ENCODE data around the gene RLBP1.

The RLBP1 gene

DNA sequence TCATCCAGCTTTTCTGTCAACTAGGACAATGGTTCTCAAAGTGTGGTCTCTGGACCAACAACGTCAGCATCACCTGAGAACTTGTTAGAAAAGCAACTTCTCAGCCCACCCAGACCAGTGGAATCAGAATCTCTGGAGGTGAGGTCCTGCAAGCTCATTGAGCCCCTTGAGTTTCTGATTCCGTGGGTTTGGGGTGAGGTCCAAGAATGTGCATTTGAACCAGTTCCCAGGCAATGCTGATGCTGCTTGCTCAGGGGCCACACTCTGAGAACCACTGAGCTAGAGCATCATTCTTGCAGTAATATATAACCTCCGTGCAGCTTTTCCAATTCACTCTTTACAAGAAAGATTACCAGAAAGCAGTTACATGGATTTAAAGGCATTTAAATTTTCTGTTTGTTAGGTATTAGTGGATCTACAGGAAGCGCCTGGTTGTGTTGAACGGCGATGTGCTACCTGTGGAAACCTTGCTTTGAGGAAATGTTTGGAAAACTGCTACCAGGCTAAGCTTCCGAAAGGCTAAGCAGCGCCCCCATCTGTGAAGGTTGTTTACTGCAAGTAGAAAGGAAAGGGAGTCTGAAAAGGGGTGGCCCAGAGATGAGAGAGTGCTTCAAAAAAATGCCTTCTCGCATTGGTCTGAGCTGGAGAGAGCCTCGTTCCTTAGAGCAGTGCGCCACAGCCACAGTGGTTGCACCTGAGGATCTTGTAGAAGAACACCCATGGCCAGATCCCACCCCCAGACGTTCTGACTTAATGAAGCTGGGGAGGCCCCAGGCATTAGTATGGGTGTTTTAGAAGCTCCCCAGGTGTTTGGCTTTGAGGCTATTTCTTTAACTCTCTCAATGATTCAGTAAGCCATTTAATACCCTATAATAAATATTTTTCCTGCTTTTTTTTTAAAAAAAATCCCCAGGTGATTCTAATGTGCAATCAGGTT is 50.0 kb downstream of the RLBP1 start:
- TF ChIP-seq, protein P1, sequence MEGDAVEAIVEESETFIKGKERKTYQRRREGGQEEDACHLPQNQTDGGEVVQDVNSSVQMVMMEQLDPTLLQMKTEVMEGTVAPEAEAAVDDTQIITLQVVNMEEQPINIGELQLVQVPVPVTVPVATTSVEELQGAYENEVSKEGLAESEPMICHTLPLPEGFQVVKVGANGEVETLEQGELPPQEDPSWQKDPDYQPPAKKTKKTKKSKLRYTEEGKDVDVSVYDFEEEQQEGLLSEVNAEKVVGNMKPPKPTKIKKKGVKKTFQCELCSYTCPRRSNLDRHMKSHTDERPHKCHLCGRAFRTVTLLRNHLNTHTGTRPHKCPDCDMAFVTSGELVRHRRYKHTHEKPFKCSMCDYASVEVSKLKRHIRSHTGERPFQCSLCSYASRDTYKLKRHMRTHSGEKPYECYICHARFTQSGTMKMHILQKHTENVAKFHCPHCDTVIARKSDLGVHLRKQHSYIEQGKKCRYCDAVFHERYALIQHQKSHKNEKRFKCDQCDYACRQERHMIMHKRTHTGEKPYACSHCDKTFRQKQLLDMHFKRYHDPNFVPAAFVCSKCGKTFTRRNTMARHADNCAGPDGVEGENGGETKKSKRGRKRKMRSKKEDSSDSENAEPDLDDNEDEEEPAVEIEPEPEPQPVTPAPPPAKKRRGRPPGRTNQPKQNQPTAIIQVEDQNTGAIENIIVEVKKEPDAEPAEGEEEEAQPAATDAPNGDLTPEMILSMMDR (conservative IDR thresholded peaks at IDR 0.05; ENCODE audit: low read depth, low read length), result peak; percentile 85
- H3K4me3 ChIP-seq (ENCODE audit: low read length), result no peak overlapping the region
- no peak for DNase-seq (ENCODE audit: low read depth)

DNA sequence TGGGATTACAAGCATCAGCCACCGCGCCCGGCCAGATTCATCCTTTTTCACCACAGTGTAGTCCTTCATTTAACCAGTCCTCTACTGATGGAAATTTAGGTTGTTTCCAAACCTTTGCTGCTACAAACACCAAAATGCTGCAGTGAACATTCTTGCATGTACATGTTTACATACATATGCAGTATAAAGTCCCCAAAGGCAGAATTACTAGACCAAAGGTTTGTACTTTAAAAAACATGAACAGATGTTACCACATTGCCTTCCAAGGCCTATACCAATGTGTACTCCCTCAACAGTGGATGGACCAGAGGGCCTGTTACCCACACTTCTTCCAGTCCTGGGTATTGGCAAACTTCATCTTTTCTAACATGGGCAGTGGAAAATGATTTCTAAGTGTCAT is 51.0 kb downstream of the RLBP1 start:
- DNase-seq (ENCODE audit: low read depth), result no peak
- H3K4me3 ChIP-seq (ENCODE audit: low read length), result no peak overlapping the region
- TF ChIP-seq, protein P1 (conservative IDR thresholded peaks at IDR 0.05; ENCODE audit: low read depth, low read length), result no peak

DNA sequence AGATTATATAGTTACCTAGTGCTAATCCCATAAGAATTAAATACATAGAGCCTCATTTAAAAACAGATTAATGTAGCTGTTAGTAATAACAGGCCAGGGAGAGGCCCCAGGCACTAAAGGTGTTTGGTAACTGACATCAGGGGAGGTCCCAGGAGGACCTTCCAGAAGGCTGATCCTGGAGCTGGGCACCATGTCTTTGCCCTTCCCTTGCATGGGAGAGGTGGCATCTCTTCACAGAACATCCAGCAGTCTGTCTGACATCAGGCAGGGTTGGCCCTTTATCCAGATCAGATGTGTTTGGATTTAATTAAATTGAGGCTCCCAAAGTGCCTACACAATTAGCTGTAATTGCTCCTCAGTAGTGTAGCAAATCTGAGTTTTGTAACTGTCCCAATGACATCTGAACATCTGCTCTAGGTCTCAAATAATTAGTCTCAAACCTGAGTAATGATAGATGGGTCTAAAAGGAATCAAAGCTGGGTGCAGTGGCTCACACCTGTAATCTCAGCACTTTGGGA is 53.0 kb downstream of the RLBP1 start:
- no peak for DNase-seq (ENCODE audit: low read depth)
- TF ChIP-seq, protein P1 (conservative IDR thresholded peaks at IDR 0.05; ENCODE audit: low read depth, low read length), result no peak
- H3K4me3 ChIP-seq (ENCODE audit: low read length), result no peak overlapping the region

DNA sequence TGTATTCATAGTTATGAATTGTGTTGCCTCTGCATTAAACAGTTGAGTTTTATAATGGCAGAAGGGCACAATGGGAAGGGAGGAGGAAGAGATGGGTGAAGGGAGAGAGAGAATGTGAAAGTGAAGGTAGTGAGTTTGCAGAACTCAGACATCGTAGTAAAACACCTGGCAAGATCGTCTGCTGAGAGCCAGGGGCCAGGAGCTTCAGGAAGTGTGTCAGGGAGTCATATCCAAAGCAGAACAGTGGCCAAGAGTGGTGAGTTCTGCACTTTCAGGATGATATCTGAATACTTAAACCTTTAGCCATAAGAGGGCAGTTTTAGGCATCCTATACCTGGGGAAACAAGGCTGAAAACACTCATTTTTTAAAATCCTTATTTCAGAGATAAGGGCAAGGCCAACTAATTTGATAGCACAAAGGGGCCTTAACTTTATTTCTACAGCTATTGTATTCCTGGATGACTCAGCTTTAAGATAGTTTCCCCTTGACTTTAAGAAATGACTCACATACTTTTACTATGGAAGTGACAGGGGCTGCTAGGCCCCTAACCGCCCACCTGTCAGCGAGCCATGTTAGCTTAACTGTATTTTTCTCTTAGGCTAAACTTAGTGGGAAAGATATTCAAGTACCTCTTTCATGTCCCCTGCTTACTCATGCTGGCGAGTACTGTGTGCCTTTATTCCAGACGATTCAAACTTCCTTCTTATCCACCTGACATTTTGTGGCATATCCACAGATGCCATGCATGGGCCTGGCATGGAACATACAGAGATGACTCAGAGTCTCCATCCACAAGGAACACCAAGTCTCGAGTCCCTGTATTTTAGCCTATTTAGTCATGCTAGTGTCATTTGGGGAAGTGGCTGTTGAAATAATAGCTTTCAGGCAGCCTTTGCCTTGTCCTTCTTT is 53.9 kb downstream of the RLBP1 start:
- H3K4me3 ChIP-seq (ENCODE audit: low read length), result no peak overlapping the region
- TF ChIP-seq, protein P1 (conservative IDR thresholded peaks at IDR 0.05; ENCODE audit: low read depth, low read length), result no peak
- peak; percentile 65 for DNase-seq (ENCODE audit: low read depth)

DNA sequence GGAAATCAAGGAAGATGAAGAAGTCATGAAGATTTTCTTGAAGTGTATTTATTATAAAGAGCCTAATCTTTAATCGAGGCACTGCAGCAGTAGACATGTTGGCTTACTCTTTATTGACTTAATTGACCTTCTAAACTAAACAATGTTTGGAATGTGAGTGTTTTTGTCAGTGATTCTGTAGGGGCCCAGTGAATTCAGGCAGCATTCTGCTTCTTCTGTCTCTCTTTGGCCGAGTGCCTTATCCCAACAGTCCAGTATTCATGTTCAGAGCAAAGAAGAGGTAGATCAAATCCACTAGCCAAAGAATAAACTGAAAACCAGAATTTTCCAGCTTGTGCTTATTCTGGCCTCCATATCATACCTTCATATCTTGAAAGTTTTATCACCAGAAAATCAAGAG is 55.7 kb downstream of the RLBP1 start:
- TF ChIP-seq, protein P1 (conservative IDR thresholded peaks at IDR 0.05; ENCODE audit: low read depth, low read length), result no peak
- no peak overlapping the region for H3K4me3 ChIP-seq (ENCODE audit: low read length)
- DNase-seq (ENCODE audit: low read depth), result no peak

DNA sequence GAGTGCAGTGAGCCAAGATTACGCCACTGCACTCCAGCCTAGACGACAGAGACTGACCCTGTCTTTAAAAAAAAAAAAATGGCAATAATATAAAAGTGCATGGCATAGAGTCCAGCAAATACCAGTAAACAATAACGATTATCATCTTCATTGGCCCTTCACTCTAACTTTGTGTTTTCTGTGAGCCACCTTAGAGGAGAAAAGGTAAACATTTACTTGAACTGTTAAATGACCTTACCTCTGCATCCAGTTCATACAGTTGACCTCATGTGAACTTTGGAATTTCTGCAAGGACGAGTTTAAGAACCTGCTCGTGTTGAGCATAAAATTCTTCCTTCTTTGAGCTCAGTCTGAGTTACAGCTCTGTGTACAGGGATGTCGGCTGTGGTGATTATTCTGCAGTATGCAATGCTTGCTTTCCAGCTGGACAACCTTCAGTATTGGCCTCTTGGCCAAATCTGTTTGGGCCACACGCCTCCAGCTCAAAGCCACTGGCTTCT is 56.6 kb downstream of the RLBP1 start:
- TF ChIP-seq, protein P1 (conservative IDR thresholded peaks at IDR 0.05; ENCODE audit: low read depth, low read length), result no peak
- no peak overlapping the region for H3K4me3 ChIP-seq (ENCODE audit: low read length)
- no peak for DNase-seq (ENCODE audit: low read depth)
